BJ (cell line): ENCODE measurements around the gene N4BP2. TPM values are rescaled to one million over a fixed set of nuclear protein-coding genes. Genes with fewer than 3 reads are reported as not detected.
"Not testable (repeated sequence)": the region's sequence is repeated elsewhere in the genome, so short reads cannot be mapped to it uniquely, and the experiment has no call there.

Experiments
- CTCF ChIA-PET: fragments of 350-600 bp; formaldehyde crosslinking; extraction: SDS; loops from one replicate; lab custom pipeline; 2021; ENCODE audit warnings: antibody characterized with exemption, inconsistent platforms; lab: Yijun Ruan, JAX
- POLR2A ChIA-PET: fragments of 300-600 bp; sonication (Branson Sonifier 250); formaldehyde crosslinking; extraction: SDS; loops from one replicate; lab custom pipeline; 2021; ENCODE audit warnings: antibody characterized with exemption; lab: Charles Lee
- DNase-seq: peaks from one replicate; pipeline ENCODE4 v3.0.0-alpha.2; 2011; ENCODE audit warnings: low read depth
- H3K27me3 ChIP-seq: 2 replicates; pipeline ENCODE4 v1.6.0; 2011; ENCODE audit warnings: low read length; ENCODE audit not compliant: control insufficient read depth, insufficient read depth
- H3K36me3 ChIP-seq: 2 replicates; pipeline ENCODE4 v1.5.1; 2011; ENCODE audit warnings: low read length; ENCODE audit not compliant: control insufficient read depth, insufficient read depth
- H3K4me3 ChIP-seq: 2 replicates; pipeline ENCODE4 v1.5.1; 2011; ENCODE audit warnings: low read depth, mild to moderate bottlenecking, control low read depth, low read length
- CTCF ChIP-seq: IDR thresholded peaks from 2 replicates; pipeline ENCODE4 v1.5.1; 2011; ENCODE audit warnings: low read depth, mild to moderate bottlenecking, control low read depth, inconsistent platforms, low read length, moderate library complexity; ENCODE audit not compliant: insufficient read depth
- polyA minus RNA-seq: library from RNA; depleted of rRNA, polyadenylated mRNA; stranded (reverse); fragments of >200 nt; gene quantifications from 2 replicates; pipeline ENCODE4 v1.2.3, GENCODE V29; 2011; rRNA and poly(A)+ RNA removed
- polyA plus RNA-seq: library from polyadenylated mRNA; depleted of rRNA; stranded (reverse); fragments of >200 nt; gene quantifications from 2 replicates; pipeline ENCODE4 v1.2.3, GENCODE V29; 2011; rRNA removed

The N4BP2 gene
- 1.5 and 2.3 TPM in 2 replicates for polyA plus RNA-seq
- polyA minus RNA-seq = 1.8 TPM in 2 replicates

GRCh38 chr4:40056716-40057585 lies at the start of gene N4BP2:
N4BP2 (plus strand) TSS chr4:40056850; CDS start chr4:40097341, 40,491 bp downstream.
- POLR2A ChIA-PET = interaction anchor here (0.8 kb wide), 1 partner anchor 62 kb away, joined by 23 read pairs; no protein-coding TSS in a partner anchor
- DNase-seq = no peak
- peak; percentile 40 for TF ChIP-seq CTCF
- Histone ChIP-seq H3K4me3 (peak within 1 kb of the TSS; percentile 81), H3K27me3 (no peaks in the 10 kb centered on the region), H3K36me3 (no peaks in the 10 kb centered on the region)
- CTCF ChIA-PET = interaction anchor here (0.7 to 2.3 kb wide), 13 partner anchors 16 to 672 kb away, joined by 3 to 16 read pairs (median 4); no protein-coding TSS in a partner anchor

- H3K4me3 ChIP-seq = no peak overlapping the region
- no peak for DNase-seq
- POLR2A ChIA-PET = no interaction called here
- no peak for TF ChIP-seq CTCF
- CTCF ChIA-PET = no interaction called here
- H3K36me3 ChIP-seq = no peaks in the 10 kb centered on the region
- no peaks in the 10 kb centered on the region for H3K27me3 ChIP-seq
Observed at GRCh38 chr4:40016007-40016406, 40.6 kb upstream of the N4BP2 start.

GRCh38 chr4:40020221-40020620 lies 36.4 kb upstream of the N4BP2 start:
- CTCF ChIA-PET = interaction anchor here (0.5 to 1.4 kb wide), 2 partner anchors 17 to 42 kb away, joined by 3 to 4 read pairs; no protein-coding TSS in a partner anchor
- Histone ChIP-seq H3K27me3 (no peaks in the 10 kb centered on the region), H3K36me3 (no peaks in the 10 kb centered on the region), H3K4me3 (no peak overlapping the region)
- no peak for TF ChIP-seq CTCF
- DNase-seq = no peak
- POLR2A ChIA-PET = no interaction called here

GRCh38 chr4:40021116-40021515 lies 35.5 kb upstream of the N4BP2 start:
- H3K27me3 ChIP-seq, DNase-seq, POLR2A ChIA-PET, H3K36me3 ChIP-seq, H3K4me3 ChIP-seq: not testable (repeated sequence)
- CTCF ChIA-PET = interaction anchor here (0.5 to 1.4 kb wide), 3 partner anchors 21 to 46 kb away, joined by 3 to 4 read pairs (median 3); no protein-coding TSS in a partner anchor

GRCh38 chr4:40024049-40024448 lies 32.6 kb upstream of the N4BP2 start:
- H3K36me3 ChIP-seq, CTCF ChIA-PET, DNase-seq, H3K4me3 ChIP-seq, POLR2A ChIA-PET, H3K27me3 ChIP-seq: not testable (repeated sequence)

GRCh38 chr4:40032785-40033184 lies 23.9 kb upstream of the N4BP2 start:
- H3K4me3 ChIP-seq = no peak overlapping the region
- DNase-seq = no peak
- no peak for TF ChIP-seq CTCF
- CTCF ChIA-PET = interaction anchor here (0.6 kb wide), 1 partner anchor 7 kb away, joined by 3 read pairs; no protein-coding TSS in a partner anchor
- POLR2A ChIA-PET = no interaction called here
- no peaks in the 10 kb centered on the region for H3K36me3 ChIP-seq
- no peaks in the 10 kb centered on the region for H3K27me3 ChIP-seq
